VCaP (cell line): ENCODE data around the gene GON7.
"Not testable (repeated sequence)": the region's sequence is repeated elsewhere in the genome, so short reads cannot be mapped to it uniquely, and the experiment has no call there.

Experiments
- H3K27ac ChIP-seq: fragments of 450-650 bp; 2 replicates; pipeline ENCODE4 v1.5.1; 2017
- CTCF ChIP-seq: fragments of 450-650 bp; conservative IDR thresholded peaks from 2 replicates; pipeline ENCODE4 v1.5.1; 2017; ENCODE audit warnings: mild to moderate bottlenecking, moderate library complexity

The GON7 gene

GRCh38 chr14:93234798-93235197 is 27.9 kb upstream of the GON7 start:
- no peak for TF ChIP-seq CTCF
- H3K27ac ChIP-seq: no peak overlapping the region

- not testable (repeated sequence) for H3K27ac ChIP-seq
Measured at GRCh38 chr14:93233078-93233477, 26.2 kb upstream of the GON7 start.

GRCh38 chr14:93232159-93232558 is 25.3 kb upstream of the GON7 start:
- no peak for TF ChIP-seq CTCF
- H3K27ac ChIP-seq: peak overlapping the region; percentile 53; the same call in 1 of the 2 replicates

- no peak for TF ChIP-seq CTCF
- peak overlapping the region; percentile 53 for H3K27ac ChIP-seq
Measured at GRCh38 chr14:93231129-93231979, 24.5 kb upstream of the GON7 start.

- H3K27ac ChIP-seq: peak overlapping the region; percentile 53; the same call in 1 of the 2 replicates
- TF ChIP-seq CTCF: no peak
Measured at GRCh38 chr14:93230539-93230938, 23.7 kb upstream of the GON7 start.

- H3K27ac ChIP-seq: no peak overlapping the region
- TF ChIP-seq CTCF: no peak
Measured at GRCh38 chr14:93228550-93228949, 21.7 kb upstream of the GON7 start.

GRCh38 chr14:93223565-93223964 is 16.7 kb upstream of the GON7 start:
- no peak for TF ChIP-seq CTCF
- H3K27ac ChIP-seq: no peak overlapping the region

GRCh38 chr14:93220509-93220908 is 13.6 kb upstream of the GON7 start:
- TF ChIP-seq CTCF: no peak
- no peak overlapping the region for H3K27ac ChIP-seq
